Muscle of leg (tissue), 16 donors: ENCODE measurements around the gene YTHDF1. TPM values are rescaled to one million over a fixed set of nuclear protein-coding genes. Genes with fewer than 3 reads are reported as not detected.

Source experiments
- DNase-seq: peaks from one replicate; pipeline ENCODE4 v3.0.0; 2013
- H3K27ac ChIP-seq: one replicate; pipeline ENCODE4 v1.5.1; 2013; ENCODE audit warnings: mild to moderate bottlenecking, low read length, control low read depth
- H3K27me3 ChIP-seq: one replicate; pipeline ENCODE4 v1.6.1; 2013; ENCODE audit warnings: low read length; ENCODE audit not compliant: control insufficient read depth, insufficient read depth
- H3K36me3 ChIP-seq: one replicate; pipeline ENCODE4 v1.6.1; 2013; ENCODE audit warnings: low read length; ENCODE audit not compliant: control insufficient read depth, insufficient read depth
- H3K4me1 ChIP-seq: one replicate; pipeline ENCODE4 v1.6.1; 2013; ENCODE audit warnings: low read length; ENCODE audit not compliant: control insufficient read depth, insufficient read depth
- H3K4me3 ChIP-seq: one replicate; pipeline ENCODE4 v1.5.1; 2013; ENCODE audit warnings: low read length, control low read depth
- H3K9me3 ChIP-seq: replicated peaks from 2 replicates; pipeline ENCODE4 v1.6.1; 2013; ENCODE audit warnings: low read depth, low read length; ENCODE audit not compliant: control insufficient read depth
- WGBS: methylation state at CpG from one replicate; pipeline ENCODE4 v1.1.5; 2013; ENCODE audit warnings: missing lambda C conversion rate; ENCODE audit not compliant: insufficient coverage; 5-methylcytosine and 5-hydroxymethylcytosine counted together
- long read RNA-seq, 11 donors: transcript quantifications; one replicate each; lab custom pipeline, GENCODE V29; 2026
- polyA plus RNA-seq, 8 donors: library from polyadenylated mRNA; unstranded; fragments of 120-200 nt; gene quantifications; one replicate each; pipeline versions ENCODE4 v1.2.1 to v1.2.3, GENCODE V29; 2013; ENCODE audit warnings: inconsistent platforms in 1 of 8, low replicate concordance in 1 of 8; ENCODE audit not compliant: insufficient read length in 8 of 8, insufficient read depth in 1 of 8
- total RNA-seq: library from RNA; stranded (reverse); fragments of 120-200 nt; gene quantifications from one replicate; pipeline ENCODE4 v1.2.4, GENCODE V29; 2013

Gene YTHDF1
- total RNA-seq, result 16.8 TPM
- 10 to 100 TPM; 27.6 to 34.7 (median 28.6) TPM for polyA plus RNA-seq
- long read RNA-seq, donor 1, partial matches to known transcripts, result 0 of 3 reads
- long read RNA-seq, donor 1, other reads (novel, unspliced or antisense), result 0 of 3 reads
- long read RNA-seq, donor 2, result 0 reads
- long read RNA-seq, donor 3, partial matches to known transcripts, result 0 of 3 reads
- long read RNA-seq, donor 3, other reads (novel, unspliced or antisense), result 0 of 3 reads
- long read RNA-seq, donor 4, partial matches to known transcripts, result 20 of 24 reads
- long read RNA-seq, donor 4, other reads (novel, unspliced or antisense), result 0 of 24 reads
- long read RNA-seq, donor 5, transcript YTHDF1-202 (5 exons, 3,301 nt), result major isoform, 7 of 26 reads
- long read RNA-seq, donor 5, partial matches to known transcripts, result 17 of 26 reads
- long read RNA-seq, donor 5, other reads (novel, unspliced or antisense), result 0 of 26 reads
- long read RNA-seq, donor 6, transcript YTHDF1-202 (5 exons, 3,301 nt), result major isoform, 5 of 10 reads
- long read RNA-seq, donor 6, partial matches to known transcripts, result 5 of 10 reads
- long read RNA-seq, donor 6, other reads (novel, unspliced or antisense), result 0 of 10 reads
- long read RNA-seq, donor 7, partial matches to known transcripts, result 17 of 18 reads
- long read RNA-seq, donor 7, other reads (novel, unspliced or antisense), result 0 of 18 reads
- long read RNA-seq, donor 8, partial matches to known transcripts, result 5 of 12 reads
- long read RNA-seq, donor 8, other reads (novel, unspliced or antisense), result 0 of 12 reads
- long read RNA-seq, donor 9, partial matches to known transcripts, result 12 of 12 reads
- long read RNA-seq, donor 9, other reads (novel, unspliced or antisense), result 0 of 12 reads
- long read RNA-seq, donor 10, transcript YTHDF1-202 (5 exons, 3,301 nt), result major isoform, 6 of 24 reads
- long read RNA-seq, donor 10, partial matches to known transcripts, result 16 of 24 reads
- long read RNA-seq, donor 10, other reads (novel, unspliced or antisense), result 0 of 24 reads
- long read RNA-seq, donor 11, transcript YTHDF1-202 (5 exons, 3,301 nt), result major isoform, 7 of 15 reads
- long read RNA-seq, donor 11, partial matches to known transcripts, result 7 of 15 reads
- long read RNA-seq, donor 11, other reads (novel, unspliced or antisense), result 0 of 15 reads

- H3K36me3 ChIP-seq, result peaks cover 30% of the 10 kb centered on the region
- no peaks in the 10 kb centered on the region for H3K9me3 ChIP-seq
- peak; percentile 99 for DNase-seq
- H3K27ac ChIP-seq, result peak within 1 kb of the TSS; percentile 89
- under 1% methylated on average over 95 of the region's 96 CpGs for WGBS
- peaks cover 17% of the 10 kb centered on the region for H3K4me1 ChIP-seq
- peaks cover 2% of the 10 kb centered on the region for H3K27me3 ChIP-seq
- peak within 1 kb of the TSS; percentile 73 for H3K4me3 ChIP-seq
Observed at GRCh38 chr20:63216041-63216848, at the start of gene YTHDF1. TSS of gene YTHDF1 (minus strand) at chr20:63216131. CDS start at chr20:63215892, 239 bp downstream.

GRCh38 chr20:63264519-63264918 is 48.6 kb upstream of the YTHDF1 start:
- peaks cover 7% of the 10 kb centered on the region for H3K27me3 ChIP-seq
- DNase-seq, result peak; percentile 70
- no peak overlapping the region for H3K4me3 ChIP-seq
- H3K4me1 ChIP-seq, result peaks cover 91% of the 10 kb centered on the region
- peak overlapping the region; percentile 78 for H3K27ac ChIP-seq
- H3K36me3 ChIP-seq, result no peaks in the 10 kb centered on the region
- 44% methylated on average over 14 of the region's 14 CpGs for WGBS
- no peaks in the 10 kb centered on the region for H3K9me3 ChIP-seq

- H3K27me3 ChIP-seq, result peaks cover 7% of the 10 kb centered on the region
- no peak for DNase-seq
- no peaks in the 10 kb centered on the region for H3K36me3 ChIP-seq
- H3K4me1 ChIP-seq, result peaks cover 91% of the 10 kb centered on the region
- 87% methylated on average over 10 of the region's 10 CpGs for WGBS
- H3K27ac ChIP-seq, result no peak overlapping the region
- H3K9me3 ChIP-seq, result no peaks in the 10 kb centered on the region
- H3K4me3 ChIP-seq, result no peak overlapping the region
Observed at GRCh38 chr20:63264000-63264399, 48.1 kb upstream of the YTHDF1 start.

GRCh38 chr20:63262836-63263235 is 46.9 kb upstream of the YTHDF1 start:
- Histone ChIP-seq H3K27me3 (peaks cover 7% of the 10 kb centered on the region), H3K36me3 (no peaks in the 10 kb centered on the region), H3K9me3 (no peaks in the 10 kb centered on the region), H3K4me3 (no peak overlapping the region), H3K4me1 (peaks cover 91% of the 10 kb centered on the region), H3K27ac (no peak overlapping the region)
- WGBS, result 70% methylated on average over 7 of the region's 9 CpGs
- DNase-seq, result no peak

GRCh38 chr20:63261795-63262528 is 46.0 kb upstream of the YTHDF1 start:
- H3K27me3 ChIP-seq, result peaks cover 7% of the 10 kb centered on the region
- H3K9me3 ChIP-seq, result no peaks in the 10 kb centered on the region
- H3K4me3 ChIP-seq, result no peak overlapping the region
- H3K36me3 ChIP-seq, result no peaks in the 10 kb centered on the region
- 36% methylated on average over 27 of the region's 30 CpGs for WGBS
- DNase-seq, result no peak
- peaks cover 88% of the 10 kb centered on the region for H3K4me1 ChIP-seq
- peak overlapping the region; percentile 62 for H3K27ac ChIP-seq

- peaks cover 88% of the 10 kb centered on the region for H3K4me1 ChIP-seq
- DNase-seq, result no peak
Observed at GRCh38 chr20:63261060-63261794, 45.3 kb upstream of the YTHDF1 start.

GRCh38 chr20:63260521-63260920 is 44.6 kb upstream of the YTHDF1 start:
- Histone ChIP-seq H3K36me3 (no peaks in the 10 kb centered on the region), H3K4me3 (no peak overlapping the region), H3K9me3 (no peaks in the 10 kb centered on the region), H3K4me1 (peaks cover 88% of the 10 kb centered on the region), H3K27me3 (peaks cover 10% of the 10 kb centered on the region), H3K27ac (no peak overlapping the region)
- no peak for DNase-seq
- WGBS, result 61% methylated on average over 12 of the region's 15 CpGs

More at GRCh38 chr20:63261060-63261794, 45.3 kb upstream of the YTHDF1 start:
- 27% methylated on average over 19 of the region's 25 CpGs for WGBS
- Histone ChIP-seq H3K27ac (peak overlapping the region; percentile 62), H3K27me3 (peaks cover 9% of the 10 kb centered on the region), H3K9me3 (no peaks in the 10 kb centered on the region), H3K4me3 (no peak overlapping the region), H3K36me3 (no peaks in the 10 kb centered on the region)

- WGBS, result 64% methylated on average over 19 of the region's 25 CpGs
- Histone ChIP-seq H3K9me3 (no peaks in the 10 kb centered on the region), H3K27ac (no peak overlapping the region), H3K36me3 (no peaks in the 10 kb centered on the region), H3K4me3 (no peak overlapping the region), H3K4me1 (peaks cover 88% of the 10 kb centered on the region), H3K27me3 (peaks cover 16% of the 10 kb centered on the region)
- no peak for DNase-seq
Observed at GRCh38 chr20:63259734-63260460, 44.0 kb upstream of the YTHDF1 start.
